GM18907 (cell line): ENCODE data around the gene TMED7.
"Not testable (repeated sequence)": the region's sequence is repeated elsewhere in the genome, so short reads cannot be mapped to it uniquely, and the experiment has no call there.

Experiments used
- ATAC-seq: cut with Tn5 transposase; IDR thresholded peaks from one replicate; pipeline ENCODE4 v1.9.1; 2021; ENCODE audit warnings: mild to moderate bottlenecking, moderate library complexity; ENCODE audit not compliant: unreplicated experiment

TMED7 gene

GRCh38 chr5:115625579-115626444, at the start of gene TMED7:
Gene TMED7, minus strand, starts transcription at chr5:115626036. Its CDS starts 244 bp downstream, at chr5:115625792.
- peak; percentile 95 for ATAC-seq

- ATAC-seq, result not testable (repeated sequence)
Measured at GRCh38 chr5:115674782-115675181, 48.9 kb upstream of the TMED7 start.

GRCh38 chr5:115673596-115673995, 47.8 kb upstream of the TMED7 start:
- ATAC-seq, result no peak

- ATAC-seq, result no peak
Measured at GRCh38 chr5:115671939-115672338, 46.1 kb upstream of the TMED7 start.

- no peak for ATAC-seq
Measured at GRCh38 chr5:115666023-115666422, 40.2 kb upstream of the TMED7 start.

GRCh38 chr5:115661563-115661962, 35.7 kb upstream of the TMED7 start:
- no peak for ATAC-seq

GRCh38 chr5:115661101-115661500, 35.3 kb upstream of the TMED7 start:
- ATAC-seq, result no peak

- ATAC-seq, result no peak
Measured at GRCh38 chr5:115657881-115658233, 32.0 kb upstream of the TMED7 start.

GRCh38 chr5:115657125-115657880, 31.5 kb upstream of the TMED7 start:
- no peak for ATAC-seq

GRCh38 chr5:115656404-115656803, 30.6 kb upstream of the TMED7 start:
- ATAC-seq, result no peak

- no peak for ATAC-seq
Measured at GRCh38 chr5:115655994-115656393, 30.2 kb upstream of the TMED7 start.

GRCh38 chr5:115649541-115649940, 23.7 kb upstream of the TMED7 start:
- ATAC-seq, result no peak

- no peak for ATAC-seq
Measured at GRCh38 chr5:115648056-115648455, 22.2 kb upstream of the TMED7 start.

GRCh38 chr5:115645386-115645785, 19.6 kb upstream of the TMED7 start:
- ATAC-seq, result not testable (repeated sequence)

GRCh38 chr5:115644046-115644445, 18.2 kb upstream of the TMED7 start:
- ATAC-seq, result no peak

GRCh38 chr5:115641948-115642347, 16.1 kb upstream of the TMED7 start:
- no peak for ATAC-seq

- ATAC-seq, result no peak
Measured at GRCh38 chr5:115640274-115640673, 14.4 kb upstream of the TMED7 start.

- no peak for ATAC-seq
Measured at GRCh38 chr5:115639377-115639776, 13.5 kb upstream of the TMED7 start.

- ATAC-seq, result no peak
Measured at GRCh38 chr5:115637507-115637906, 11.7 kb upstream of the TMED7 start.

GRCh38 chr5:115636008-115636407, 10.2 kb upstream of the TMED7 start:
- ATAC-seq, result no peak

- peak; percentile 70 for ATAC-seq
Measured at GRCh38 chr5:115634343-115635132, 8.7 kb upstream of the TMED7 start.
